Parathyroid adenoma (tissue), 2 donors: ENCODE data around the gene NUP85.

Experiments used
- H2AFZ ChIP-seq: fragments of 300-600 bp; sonication (generic); one replicate; pipeline ENCODE4 v1.7.0; 2017; ENCODE audit warnings: antibody characterized with exemption, mild to moderate bottlenecking
- H3K27ac ChIP-seq: fragments of 300-600 bp; sonication (generic); one replicate; pipeline ENCODE4 v1.7.0; 2017
- H3K27me3 ChIP-seq: fragments of 300-600 bp; sonication (generic); one replicate; pipeline ENCODE4 v1.7.0; 2017; ENCODE audit warnings: low read length; ENCODE audit not compliant: control insufficient read depth, insufficient read depth
- H3K36me3 ChIP-seq: fragments of 300-600 bp; sonication (generic); one replicate; pipeline ENCODE4 v1.7.0; 2017; ENCODE audit warnings: low read length; ENCODE audit not compliant: control insufficient read depth, insufficient read depth
- H3K4me1 ChIP-seq: fragments of 300-600 bp; sonication (generic); one replicate; pipeline ENCODE4 v1.7.0; 2017; ENCODE audit warnings: control low read depth
- H3K4me2 ChIP-seq: fragments of 300-600 bp; sonication (generic); one replicate; pipeline ENCODE4 v1.7.0; 2017; ENCODE audit warnings: low read length
- H3K4me3 ChIP-seq: fragments of 300-600 bp; sonication (generic); one replicate; pipeline ENCODE4 v1.7.0; 2017; ENCODE audit warnings: low read depth, low read length
- H3K79me2 ChIP-seq: fragments of 300-600 bp; sonication (generic); one replicate; pipeline ENCODE4 v1.7.0; 2017; ENCODE audit warnings: control low read depth
- H3K9ac ChIP-seq: fragments of 300-600 bp; sonication (generic); one replicate; pipeline ENCODE4 v1.7.0; 2017; ENCODE audit warnings: mild to moderate bottlenecking
- H3K9me3 ChIP-seq: fragments of 300-600 bp; sonication (generic); one replicate; pipeline ENCODE4 v1.7.0; 2017; ENCODE audit warnings: low read length; ENCODE audit not compliant: control insufficient read depth
- CTCF ChIP-seq: fragments of 300-600 bp; sonication (generic); IDR thresholded peaks from one replicate; pipeline ENCODE4 v1.7.0; 2017; ENCODE audit warnings: antibody characterized with exemption, mild to moderate bottlenecking
- donor health status: primary hyperparathyroidism.

NUP85 gene

GRCh38 chr17:75241996-75242460 lies 36.5 kb downstream of the NUP85 start:
- Histone ChIP-seq H3K27me3 (no peaks in the 10 kb centered on the region), H2AFZ (no peak overlapping the region), H3K4me1 (no peaks in the 10 kb centered on the region), H3K27ac (no peak overlapping the region), H3K9ac (no peak overlapping the region), H3K4me2 (no peak overlapping the region), H3K9me3 (no peaks in the 10 kb centered on the region), H3K79me2 (peaks cover 2% of the 10 kb centered on the region), H3K4me3 (no peak overlapping the region), H3K36me3 (no peaks in the 10 kb centered on the region)
- TF ChIP-seq CTCF = no peak

DNA sequence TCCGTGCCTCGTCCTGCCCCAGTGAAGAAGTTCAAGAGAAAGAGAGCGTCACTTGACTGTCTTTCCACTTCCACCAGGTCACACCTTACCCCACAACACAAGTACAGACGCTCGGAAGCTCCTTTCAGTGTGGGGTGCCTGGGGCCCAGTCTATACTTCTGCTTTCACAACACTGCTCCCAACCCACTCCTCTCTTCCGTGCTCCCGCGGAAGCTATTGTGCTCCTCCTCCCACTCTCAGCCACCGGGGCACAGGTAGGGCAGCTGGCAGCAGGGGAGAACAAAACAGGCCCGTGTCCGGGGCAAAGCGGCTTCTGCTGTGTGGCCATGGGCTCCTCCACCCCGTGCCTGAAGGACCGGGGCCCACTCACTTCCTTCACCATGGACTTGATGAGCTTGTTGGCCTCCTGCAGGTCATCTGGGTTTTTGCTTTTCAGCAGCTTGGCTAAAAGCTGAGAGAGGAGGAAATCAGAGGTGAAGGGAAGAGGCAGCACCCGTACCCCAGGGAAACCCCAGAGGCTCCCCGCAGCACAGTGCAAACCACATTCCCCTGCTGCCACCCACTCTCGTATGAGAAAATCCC lies 37.1 kb downstream of the NUP85 start:
- Histone ChIP-seq H3K9me3 (no peaks in the 10 kb centered on the region), H3K36me3 (no peaks in the 10 kb centered on the region), H3K4me2 (no peak overlapping the region), H3K27me3 (no peaks in the 10 kb centered on the region), H3K4me1 (no peaks in the 10 kb centered on the region), H3K4me3 (no peak overlapping the region), H2AFZ (no peak overlapping the region), H3K9ac (no peak overlapping the region), H3K79me2 (peaks cover 2% of the 10 kb centered on the region), H3K27ac (no peak overlapping the region)
- no peak for TF ChIP-seq CTCF

- no peak overlapping the region for H3K4me2 ChIP-seq
- H3K9ac ChIP-seq = no peak overlapping the region
- no peak overlapping the region for H3K4me3 ChIP-seq
- no peak overlapping the region for H2AFZ ChIP-seq
- H3K79me2 ChIP-seq = peaks cover 2% of the 10 kb centered on the region
- H3K27me3 ChIP-seq = no peaks in the 10 kb centered on the region
- no peaks in the 10 kb centered on the region for H3K4me1 ChIP-seq
- H3K9me3 ChIP-seq = no peaks in the 10 kb centered on the region
- no peak overlapping the region for H3K27ac ChIP-seq
- no peak for TF ChIP-seq CTCF
- no peaks in the 10 kb centered on the region for H3K36me3 ChIP-seq
These were observed 38.8 kb downstream of the NUP85 start for GRCh38 chr17:75244133-75244866.

GRCh38 chr17:75245011-75245410 lies 39.5 kb downstream of the NUP85 start:
- Histone ChIP-seq H2AFZ (no peak overlapping the region), H3K9ac (no peak overlapping the region), H3K27me3 (no peaks in the 10 kb centered on the region), H3K4me1 (no peaks in the 10 kb centered on the region), H3K9me3 (no peaks in the 10 kb centered on the region), H3K4me3 (no peak overlapping the region), H3K79me2 (peaks cover 2% of the 10 kb centered on the region), H3K36me3 (no peaks in the 10 kb centered on the region), H3K4me2 (no peak overlapping the region), H3K27ac (no peak overlapping the region)
- no peak for TF ChIP-seq CTCF
